CD4-positive, alpha-beta T cell treated with Interleukin-15 for 4 hours (primary cell): ENCODE measurements around the gene NAGLU.
"Not testable (repeated sequence)": the region's sequence is repeated elsewhere in the genome, so short reads cannot be mapped to it uniquely, and the experiment has no call there.

Source experiments
- DNase-seq: peaks from one replicate; pipeline ENCODE4 v3.0.0-alpha.2; 2020; ENCODE audit warnings: low spot score

The NAGLU gene

GRCh38 chr17:42521666-42522262 is 14.3 kb upstream of the NAGLU start:
- no peak for DNase-seq

GRCh38 chr17:42522263-42522790 is 13.7 kb upstream of the NAGLU start:
- no peak for DNase-seq

GRCh38 chr17:42522798-42523278 is 13.2 kb upstream of the NAGLU start:
- DNase-seq: no peak

GRCh38 chr17:42525221-42525620 is 10.8 kb upstream of the NAGLU start:
- no peak for DNase-seq

GRCh38 chr17:42526031-42526444 is 10.0 kb upstream of the NAGLU start:
- no peak for DNase-seq

- no peak for DNase-seq
These were observed 8.1 kb upstream of the NAGLU start for GRCh38 chr17:42527932-42528331.

GRCh38 chr17:42529061-42529460 is 7.0 kb upstream of the NAGLU start:
- no peak for DNase-seq

- DNase-seq: no peak
These were observed 5.0 kb upstream of the NAGLU start for GRCh38 chr17:42530952-42531454.

GRCh38 chr17:42531455-42532354 is 4.3 kb upstream of the NAGLU start:
- DNase-seq: peak; percentile 45

GRCh38 chr17:42535155-42536047 is 640 bp upstream of the NAGLU start:
- DNase-seq: no peak

- peak; percentile 55 for DNase-seq
These were observed 523 bp downstream of the NAGLU start for GRCh38 chr17:42536372-42537155.

GRCh38 chr17:42537156-42537805 is 1.2 kb downstream of the NAGLU start:
- DNase-seq: no peak

- no peak for DNase-seq
These were observed 1.9 kb downstream of the NAGLU start for GRCh38 chr17:42537826-42538451.

- DNase-seq: no peak
These were observed 2.4 kb downstream of the NAGLU start for GRCh38 chr17:42538482-42538881.

GRCh38 chr17:42540558-42540957 is 4.5 kb downstream of the NAGLU start:
- DNase-seq: not testable (repeated sequence)

- DNase-seq: peak; percentile 46
These were observed 5.2 kb downstream of the NAGLU start for GRCh38 chr17:42541041-42541833.

GRCh38 chr17:42543190-42544079 is 7.4 kb downstream of the NAGLU start:
- DNase-seq: no peak

GRCh38 chr17:42544874-42545283 is 8.8 kb downstream of the NAGLU start:
- no peak for DNase-seq
